ENCODE results near the gene CCDC15. TPM values are rescaled to one million over a fixed set of nuclear protein-coding genes. Genes with fewer than 3 reads are reported as not detected.
A peak's percentile ranks its signal among the peaks of the same experiment; 100 is the strongest.

CCDC15 gene
- total and polyA plus RNA-seq, 7 experiments from 2014 or later, result 1.5 to 4.7 (median 2.5) TPM

DNA sequence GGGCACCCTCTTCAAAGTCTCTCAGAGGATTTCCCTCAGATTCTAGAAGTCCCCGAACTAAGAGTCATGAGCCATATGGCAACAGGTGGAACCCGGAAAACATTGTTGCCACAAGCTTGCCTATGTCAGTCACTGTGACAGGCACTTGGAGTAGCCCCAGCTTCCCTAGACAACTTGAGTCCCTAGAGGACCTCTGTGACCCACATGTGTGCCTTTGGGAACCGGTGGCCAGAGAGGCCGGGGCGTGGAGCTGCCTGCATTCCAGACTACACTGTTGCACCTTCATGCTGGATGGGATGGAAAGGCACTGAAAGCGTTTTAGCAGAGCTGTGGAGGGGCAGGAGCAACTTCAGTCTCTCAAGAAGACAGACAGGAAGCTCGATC, 121.2 kb downstream of the CCDC15 start:
- H3K4me3 Mint-ChIP-seq, result no peak overlapping the region
- H3K4me1 ChIP-seq (ENCODE audit: control insufficient read depth in 2 of 2, insufficient read depth in 2 of 2, low read length in 2 of 2), result no peaks in the 10 kb centered on the region
- no peaks in the 10 kb centered on the region for H3K9me3 ChIP-seq (ENCODE audit: control insufficient read depth in 2 of 3, low read length in 3 of 3)
- peaks cover 0 to 26% (median 10%) of the 10 kb centered on the region in 5 donors for H3K27me3 Mint-ChIP-seq
- no peaks in the 10 kb centered on the region for H3K27me3 ChIP-seq (ENCODE audit: control insufficient read depth in 2 of 2, insufficient read depth in 2 of 2, low read length in 2 of 2)
- H3K4me1 Mint-ChIP-seq, result peaks cover 0 to 12% (median 0%) of the 10 kb centered on the region in 7 donors
- ChIA-PET CTCF (no interaction called here), POLR2A (no interaction called here)
- H3K27ac Mint-ChIP-seq, result no peak overlapping the region
- H3K9me3 Mint-ChIP-seq, result no peaks in the 10 kb centered on the region
- H3K36me3 Mint-ChIP-seq, result no peaks in the 10 kb centered on the region
- no peak for DNase-seq
- no peaks in the 10 kb centered on the region for H3K36me3 ChIP-seq (ENCODE audit: control insufficient read depth in 2 of 3, insufficient read depth in 3 of 3, low read length in 3 of 3)
- H3K4me3 ChIP-seq (ENCODE audit: low read length), result no peak overlapping the region
- intact Hi-C loops (cut with micrococcal nuclease), result no loop called here
- no peak overlapping the region for H3K27ac ChIP-seq (ENCODE audit: low read depth, low read length)
- no peak for ATAC-seq

DNA sequence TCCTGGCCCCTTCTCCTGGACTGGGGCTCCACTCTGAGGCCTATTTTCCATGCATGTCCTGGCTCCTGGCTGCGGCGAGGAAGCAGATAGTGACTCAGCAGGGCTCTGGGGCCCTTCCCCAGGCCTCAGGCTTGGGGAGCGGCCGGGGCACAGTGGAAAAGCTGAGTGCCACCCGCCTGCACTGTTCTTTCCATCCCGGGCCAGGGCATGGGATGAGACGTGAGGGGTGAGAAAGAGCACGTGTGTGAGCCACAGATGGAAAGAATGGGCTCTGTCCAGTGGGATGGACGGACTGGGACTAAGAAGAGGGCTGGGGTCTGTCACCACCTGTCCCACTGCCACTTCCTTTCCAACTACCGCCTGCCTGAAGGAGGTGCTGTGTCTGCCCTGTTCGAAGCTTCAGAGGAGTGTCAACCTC, 121.9 kb downstream of the CCDC15 start:
- H3K36me3 ChIP-seq (ENCODE audit: control insufficient read depth in 2 of 3, insufficient read depth in 3 of 3, low read length in 3 of 3), result no peaks in the 10 kb centered on the region
- DNase-seq, result no peak
- no peak for ATAC-seq

DNA sequence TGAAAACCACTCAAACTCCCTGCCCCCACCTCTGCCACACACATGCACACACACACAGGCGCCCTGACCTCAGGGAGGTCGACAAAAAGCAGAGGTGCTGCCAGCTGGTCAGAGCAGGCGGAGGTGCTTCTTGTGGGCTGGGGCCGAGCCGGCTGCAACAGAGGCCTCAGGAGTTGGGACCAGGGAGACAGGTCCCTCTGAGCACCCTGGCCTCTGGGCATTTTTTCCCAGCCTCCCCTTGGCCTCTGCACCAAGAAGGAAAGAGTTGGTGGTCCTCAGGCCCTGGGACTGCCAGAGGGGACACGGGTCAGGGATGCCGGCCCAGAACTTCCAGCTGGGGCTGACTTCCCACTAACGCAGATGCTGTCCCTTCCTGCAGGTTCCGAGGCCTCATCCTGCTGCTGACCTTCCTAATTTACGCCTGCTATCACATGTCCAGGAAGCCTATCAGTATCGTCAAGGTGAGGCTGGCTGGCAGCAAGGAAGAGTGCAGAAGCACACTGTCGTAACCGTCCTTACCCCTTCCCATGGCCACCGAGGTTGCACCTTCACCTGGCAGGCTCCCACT, 122.5 kb downstream of the CCDC15 start:
- no peak overlapping the region for H3K27ac Mint-ChIP-seq
- H3K36me3 Mint-ChIP-seq, result no peaks in the 10 kb centered on the region
- DNase-seq (no peak), ATAC-seq (no peak)
- no peak overlapping the region for H3K27ac ChIP-seq (ENCODE audit: low read depth, low read length)
- no peaks in the 10 kb centered on the region for H3K4me1 ChIP-seq (ENCODE audit: control insufficient read depth in 2 of 2, insufficient read depth in 2 of 2, low read length in 2 of 2)
- no peaks in the 10 kb centered on the region for H3K9me3 Mint-ChIP-seq
- no peak overlapping the region for H3K4me3 Mint-ChIP-seq
- H3K4me1 Mint-ChIP-seq, result peaks cover 0 to 6% (median 0%) of the 10 kb centered on the region in 7 donors
- H3K9me3 ChIP-seq (ENCODE audit: control insufficient read depth in 2 of 3, low read length in 3 of 3), result no peaks in the 10 kb centered on the region
- H3K27me3 ChIP-seq (ENCODE audit: control insufficient read depth in 2 of 2, insufficient read depth in 2 of 2, low read length in 2 of 2), result no peaks in the 10 kb centered on the region
- peaks cover 0 to 24% (median 4%) of the 10 kb centered on the region in 5 donors for H3K27me3 Mint-ChIP-seq
- ChIA-PET POLR2A (no interaction called here), CTCF (no interaction called here)
- H3K4me3 ChIP-seq (ENCODE audit: low read length), result no peak overlapping the region
- no peaks in the 10 kb centered on the region for H3K36me3 ChIP-seq (ENCODE audit: control insufficient read depth in 2 of 3, insufficient read depth in 3 of 3, low read length in 3 of 3)
- intact Hi-C loops (cut with micrococcal nuclease), result no loop called here

More for the DNA sequence above, 121.9 kb downstream of the CCDC15 start:
- Mint-ChIP-seq H3K27ac (no peak overlapping the region), H3K27me3 (peaks cover 0 to 26% (median 7%) of the 10 kb centered on the region in 5 donors), H3K36me3 (no peaks in the 10 kb centered on the region), H3K4me3 (no peak overlapping the region), H3K9me3 (no peaks in the 10 kb centered on the region), H3K4me1 (peaks cover 0 to 10% (median 0%) of the 10 kb centered on the region in 7 donors)
- CTCF ChIA-PET, result no interaction called here
- H3K27ac ChIP-seq (ENCODE audit: low read depth, low read length), result no peak overlapping the region
- intact Hi-C loops (cut with micrococcal nuclease), result no loop called here
- no peak overlapping the region for H3K4me3 ChIP-seq (ENCODE audit: low read length)
- POLR2A ChIA-PET, result no interaction called here
- no peaks in the 10 kb centered on the region for H3K4me1 ChIP-seq (ENCODE audit: control insufficient read depth in 2 of 2, insufficient read depth in 2 of 2, low read length in 2 of 2)
- no peaks in the 10 kb centered on the region for H3K9me3 ChIP-seq (ENCODE audit: control insufficient read depth in 2 of 3, low read length in 3 of 3)
- H3K27me3 ChIP-seq (ENCODE audit: control insufficient read depth in 2 of 2, insufficient read depth in 2 of 2, low read length in 2 of 2), result no peaks in the 10 kb centered on the region

DNA sequence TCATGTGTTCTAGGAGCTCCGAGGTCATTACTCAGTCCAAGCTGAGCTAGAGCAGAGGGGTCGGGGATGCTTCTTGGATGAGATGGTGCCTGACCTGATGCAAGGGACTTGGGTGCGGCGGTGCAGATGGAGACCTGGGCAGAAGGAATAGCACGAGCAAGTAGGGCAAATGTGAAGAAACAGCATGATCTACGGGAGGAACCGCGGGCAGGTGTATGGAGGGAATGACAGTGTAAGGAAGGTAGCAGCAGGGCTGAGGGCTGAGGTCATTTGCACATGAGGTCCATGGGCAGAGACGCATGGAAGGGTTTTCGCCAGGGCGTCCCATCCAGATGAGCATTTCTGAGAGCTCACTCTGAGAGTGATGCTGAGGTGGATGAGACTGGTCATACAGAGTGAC, 124.0 kb downstream of the CCDC15 start:
- Histone ChIP-seq H3K36me3 (ENCODE audit: control insufficient read depth in 2 of 3, insufficient read depth in 3 of 3, low read length in 3 of 3) (no peaks in the 10 kb centered on the region), H3K4me1 (ENCODE audit: control insufficient read depth in 2 of 2, insufficient read depth in 2 of 2, low read length in 2 of 2) (no peaks in the 10 kb centered on the region), H3K27me3 (ENCODE audit: control insufficient read depth in 2 of 2, insufficient read depth in 2 of 2, low read length in 2 of 2) (no peaks in the 10 kb centered on the region), H3K9me3 (ENCODE audit: control insufficient read depth in 2 of 3, low read length in 3 of 3) (no peaks in the 10 kb centered on the region), H3K4me3 (ENCODE audit: low read length) (no peak overlapping the region), H3K27ac (ENCODE audit: low read depth, low read length) (no peak overlapping the region)
- DNase-seq (peak in 1 of 9 donors; percentile 7), ATAC-seq (no peak)
- Mint-ChIP-seq H3K36me3 (no peaks in the 10 kb centered on the region), H3K4me3 (no peak overlapping the region), H3K27me3 (peaks cover 0 to 18% (median 0%) of the 10 kb centered on the region in 5 donors), H3K27ac (peak overlapping the region in 2 of 9 donors; percentile 7 to 8), H3K4me1 (peaks cover 0 to 6% (median 0%) of the 10 kb centered on the region in 7 donors), H3K9me3 (no peaks in the 10 kb centered on the region)
- ChIA-PET CTCF (no interaction called here), POLR2A (no interaction called here)
- intact Hi-C loops (cut with micrococcal nuclease), result no loop called here

DNA sequence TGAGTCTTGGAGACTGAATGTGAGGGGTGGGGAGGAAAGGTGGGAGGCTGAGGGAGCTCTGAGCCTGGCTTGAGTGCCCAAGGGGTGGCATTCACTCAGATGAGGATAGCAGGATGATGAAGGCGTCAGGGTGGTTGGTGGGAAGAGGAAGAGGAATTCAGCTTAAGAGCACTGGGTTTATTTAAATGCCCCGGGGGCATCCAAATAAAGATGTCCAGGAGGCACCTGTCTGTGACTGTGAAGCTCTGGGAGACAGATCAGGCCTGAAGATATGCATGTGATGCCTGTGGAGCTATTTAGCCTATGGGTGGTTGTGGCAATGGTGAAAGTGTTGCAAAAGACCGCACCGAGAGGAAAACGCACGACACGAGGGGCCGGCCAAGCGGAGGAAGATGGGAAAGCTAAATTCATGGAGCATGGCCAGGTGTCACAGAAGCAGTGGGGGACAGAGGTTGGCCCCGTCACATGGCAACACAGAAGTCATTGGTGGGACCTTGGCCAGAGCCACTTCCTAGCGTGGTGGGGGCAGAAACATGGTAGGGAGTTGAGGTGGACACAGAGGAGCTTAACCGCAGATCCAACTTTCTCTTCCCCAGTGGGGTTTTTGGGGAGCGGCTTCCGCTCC, 124.6 kb downstream of the CCDC15 start:
- Mint-ChIP-seq H3K4me3 (no peak overlapping the region), H3K27ac (no peak overlapping the region), H3K4me1 (peaks cover 0 to 6% (median 0%) of the 10 kb centered on the region in 7 donors), H3K9me3 (no peaks in the 10 kb centered on the region), H3K36me3 (no peaks in the 10 kb centered on the region), H3K27me3 (peaks cover 0 to 18% (median 0%) of the 10 kb centered on the region in 5 donors)
- Histone ChIP-seq H3K4me1 (ENCODE audit: control insufficient read depth in 2 of 2, insufficient read depth in 2 of 2, low read length in 2 of 2) (no peaks in the 10 kb centered on the region), H3K36me3 (ENCODE audit: control insufficient read depth in 2 of 3, insufficient read depth in 3 of 3, low read length in 3 of 3) (no peaks in the 10 kb centered on the region), H3K27ac (ENCODE audit: low read depth, low read length) (no peak overlapping the region), H3K27me3 (ENCODE audit: control insufficient read depth in 2 of 2, insufficient read depth in 2 of 2, low read length in 2 of 2) (no peaks in the 10 kb centered on the region), H3K4me3 (ENCODE audit: low read length) (no peak overlapping the region), H3K9me3 (ENCODE audit: control insufficient read depth in 2 of 3, low read length in 3 of 3) (no peaks in the 10 kb centered on the region)
- peak in 1 of 9 donors; percentile 10 for DNase-seq
- ATAC-seq, result no peak
- intact Hi-C loops (cut with micrococcal nuclease), result no loop called here
- ChIA-PET CTCF (no interaction called here), POLR2A (interaction anchor here (0.6 kb wide), 1 partner anchor 31 kb away, joined by 3 read pairs; no protein-coding TSS in a partner anchor)

DNA sequence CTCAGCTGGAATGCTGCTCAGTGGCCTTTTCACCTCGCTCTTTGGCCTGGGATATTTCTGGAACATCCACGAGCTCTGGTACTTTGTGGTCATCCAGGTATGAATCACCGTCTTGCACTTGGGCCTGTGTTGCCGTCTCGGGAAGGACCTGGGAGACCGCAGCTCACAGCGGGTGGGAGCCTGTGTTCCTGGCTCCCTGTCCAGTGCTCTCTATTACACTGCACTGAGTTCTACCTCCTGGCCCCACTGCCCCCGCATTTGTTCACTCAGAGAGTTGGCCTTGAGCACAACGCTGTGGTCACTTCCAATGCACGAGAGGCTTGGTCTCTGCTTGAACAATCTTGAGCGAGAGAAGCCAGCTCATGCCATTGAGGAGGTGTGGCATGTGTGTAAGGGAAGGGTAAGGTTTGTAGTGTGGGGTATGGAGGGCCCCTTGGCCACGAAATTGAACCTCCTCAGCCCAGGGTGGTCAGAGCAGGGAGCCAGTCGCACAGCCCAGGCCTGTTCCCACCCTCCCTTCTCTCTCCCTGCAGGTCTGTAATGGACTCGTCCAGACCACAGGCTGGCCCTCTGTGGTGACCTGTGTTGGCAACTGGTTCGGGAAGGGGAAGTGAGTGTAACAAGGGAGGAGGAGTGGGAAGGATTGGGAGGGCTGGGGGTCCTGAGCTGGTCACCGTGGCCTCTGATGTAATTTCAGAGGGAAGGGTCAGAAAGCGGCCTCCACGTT, 125.3 kb downstream of the CCDC15 start:
- no peak for ATAC-seq
- Mint-ChIP-seq H3K4me3 (no peak overlapping the region), H3K9me3 (no peaks in the 10 kb centered on the region), H3K4me1 (peaks cover 0 to 2% (median 0%) of the 10 kb centered on the region in 7 donors), H3K36me3 (no peaks in the 10 kb centered on the region), H3K27ac (no peak overlapping the region), H3K27me3 (peaks cover 0 to 13% (median 0%) of the 10 kb centered on the region in 5 donors)
- DNase-seq, result no peak
- ChIA-PET CTCF (no interaction called here), POLR2A (interaction anchor here (0.6 kb wide), 1 partner anchor 30 kb away, joined by 3 read pairs; no protein-coding TSS in a partner anchor)
- Histone ChIP-seq H3K27ac (ENCODE audit: low read depth, low read length) (no peak overlapping the region), H3K4me1 (ENCODE audit: control insufficient read depth in 2 of 2, insufficient read depth in 2 of 2, low read length in 2 of 2) (no peaks in the 10 kb centered on the region), H3K27me3 (ENCODE audit: control insufficient read depth in 2 of 2, insufficient read depth in 2 of 2, low read length in 2 of 2) (no peaks in the 10 kb centered on the region), H3K9me3 (ENCODE audit: control insufficient read depth in 2 of 3, low read length in 3 of 3) (no peaks in the 10 kb centered on the region), H3K4me3 (ENCODE audit: low read length) (no peak overlapping the region), H3K36me3 (ENCODE audit: control insufficient read depth in 2 of 3, insufficient read depth in 3 of 3, low read length in 3 of 3) (no peaks in the 10 kb centered on the region)
- intact Hi-C loops (cut with micrococcal nuclease), result no loop called here

All from naive thymus-derived CD4-positive, alpha-beta T cell (primary cell).